Measurements from ENCODE around the gene OTOGL.
"Not testable (repeated sequence)": the region's sequence is repeated elsewhere in the genome, so short reads cannot be mapped to it uniquely, and the experiment has no call there.

OTOGL gene

DNA sequence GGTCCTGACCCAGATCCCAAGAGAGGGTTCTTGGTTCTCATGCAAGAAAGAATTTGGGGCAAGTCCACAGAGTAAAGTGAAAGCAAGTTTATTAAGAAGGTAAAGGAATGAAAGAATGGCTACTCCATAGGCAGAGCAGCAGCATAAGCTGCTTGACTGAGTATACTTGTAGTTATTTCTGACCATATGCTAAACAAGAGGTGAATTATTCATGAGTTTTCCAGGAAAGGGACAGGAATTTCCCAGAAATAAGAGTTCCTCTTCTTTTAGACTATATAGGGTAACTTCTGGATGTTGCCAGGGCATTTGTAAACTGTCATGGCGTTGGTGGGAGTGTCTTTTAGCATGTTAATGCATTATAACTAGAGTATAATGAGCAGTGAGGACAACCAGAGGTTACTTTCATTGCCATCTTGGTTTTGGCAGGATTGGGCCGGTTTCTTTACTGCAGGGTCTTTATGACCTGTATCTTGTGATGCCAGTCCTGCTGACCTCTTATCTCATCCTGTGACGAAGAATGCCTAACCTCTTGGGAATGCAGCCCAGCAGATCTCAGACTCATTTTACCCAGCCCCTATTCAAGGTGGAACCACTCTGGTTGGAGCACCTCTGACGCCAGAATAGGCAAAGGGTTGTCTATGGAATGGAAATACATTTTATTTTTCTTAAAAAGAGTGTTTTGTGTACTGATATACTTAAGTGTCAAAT is 113.8 kb downstream of the OTOGL start:
- Histone ChIP-seq H3K4me1 (ENCODE audit: control insufficient read depth in 1 of 2, insufficient read depth in 1 of 2, low read depth in 1 of 2, low read length in 1 of 2) (no peaks in the 10 kb centered on the region), H3K27me3 (no peaks in the 10 kb centered on the region), H3K36me3 (no peaks in the 10 kb centered on the region), H3K9me3 (no peaks in the 10 kb centered on the region), H3K4me3 (ENCODE audit: low read depth in 1 of 2, low read length in 1 of 2) (no peak overlapping the region), H3K27ac (no peak overlapping the region)
- TF ChIP-seq CTCF (IDR thresholded peaks at IDR 0.05), result no peak

- H3K4me1 ChIP-seq (ENCODE audit: control insufficient read depth in 1 of 2, insufficient read depth in 1 of 2, low read depth in 1 of 2, low read length in 1 of 2), result no peaks in the 10 kb centered on the region
- H3K27me3 ChIP-seq, result no peaks in the 10 kb centered on the region
- H3K9me3 ChIP-seq, result no peaks in the 10 kb centered on the region
- H3K27ac ChIP-seq, result no peak overlapping the region
- no peaks in the 10 kb centered on the region for H3K36me3 ChIP-seq
- no peak overlapping the region for H3K4me3 ChIP-seq (ENCODE audit: low read depth in 1 of 2, low read length in 1 of 2)
- no peak for TF ChIP-seq CTCF (IDR thresholded peaks at IDR 0.05)
These were observed 114.5 kb downstream of the OTOGL start for GRCh38 chr12:80213871-80214270.

- TF ChIP-seq CTCF (IDR thresholded peaks at IDR 0.05), result no peak
- H3K36me3 ChIP-seq, result no peaks in the 10 kb centered on the region
- no peak overlapping the region for H3K4me3 ChIP-seq (ENCODE audit: low read depth in 1 of 2, low read length in 1 of 2)
- no peaks in the 10 kb centered on the region for H3K9me3 ChIP-seq
- no peak overlapping the region for H3K27ac ChIP-seq
- H3K27me3 ChIP-seq, result no peaks in the 10 kb centered on the region
- H3K4me1 ChIP-seq (ENCODE audit: control insufficient read depth in 1 of 2, insufficient read depth in 1 of 2, low read depth in 1 of 2, low read length in 1 of 2), result no peaks in the 10 kb centered on the region
These were observed 117.7 kb downstream of the OTOGL start for GRCh38 chr12:80217011-80217535.

DNA sequence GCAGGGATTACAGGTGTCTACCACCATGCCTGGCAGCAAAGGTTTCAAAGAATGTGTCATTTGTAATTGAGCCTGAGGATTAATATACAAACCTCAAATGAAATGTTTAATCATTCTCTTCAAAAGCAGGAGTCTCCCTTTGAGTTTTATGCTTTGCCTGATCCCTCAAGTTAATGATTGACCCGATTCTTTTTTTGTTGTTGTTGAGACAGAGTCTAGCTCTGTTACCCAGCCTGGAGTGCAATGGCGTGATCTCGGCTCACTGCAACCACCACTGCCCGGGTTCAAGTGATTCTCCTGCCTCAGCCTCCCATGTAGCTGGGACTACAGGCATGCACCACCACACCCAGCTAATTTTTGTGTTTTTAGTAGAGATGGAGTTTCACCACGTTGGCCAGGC is 119.6 kb downstream of the OTOGL start:
- H3K36me3 ChIP-seq; H3K4me1 ChIP-seq (ENCODE audit: control insufficient read depth in 1 of 2, insufficient read depth in 1 of 2, low read depth in 1 of 2, low read length in 1 of 2); H3K27ac ChIP-seq; H3K9me3 ChIP-seq; H3K27me3 ChIP-seq; H3K4me3 ChIP-seq (ENCODE audit: low read depth in 1 of 2, low read length in 1 of 2): not testable (repeated sequence)

DNA sequence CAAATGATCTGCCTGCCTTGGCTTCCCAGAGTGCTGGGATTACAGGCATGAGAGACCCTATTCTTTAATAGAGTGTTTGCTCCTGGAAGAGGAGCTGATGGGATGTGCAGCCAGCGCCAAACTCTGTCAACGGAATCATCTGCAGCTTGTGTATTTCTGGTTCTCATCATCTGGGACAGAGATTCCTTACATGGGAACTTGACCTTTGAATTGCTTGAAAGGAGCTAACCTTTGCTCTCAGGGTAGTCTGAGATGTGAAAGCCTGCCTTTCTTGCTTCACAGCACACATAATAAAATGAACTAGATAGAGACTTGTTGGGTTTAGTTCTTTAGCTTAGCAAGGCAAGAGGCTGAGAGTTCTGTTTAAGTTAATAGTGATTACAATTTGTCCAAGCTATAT is 120.0 kb downstream of the OTOGL start:
- Histone ChIP-seq H3K36me3 (no peaks in the 10 kb centered on the region), H3K4me1 (ENCODE audit: control insufficient read depth in 1 of 2, insufficient read depth in 1 of 2, low read depth in 1 of 2, low read length in 1 of 2) (no peaks in the 10 kb centered on the region), H3K27ac (no peak overlapping the region), H3K27me3 (no peaks in the 10 kb centered on the region), H3K4me3 (ENCODE audit: low read depth in 1 of 2, low read length in 1 of 2) (no peak overlapping the region), H3K9me3 (no peaks in the 10 kb centered on the region)
- no peak for TF ChIP-seq CTCF (IDR thresholded peaks at IDR 0.05)

DNA sequence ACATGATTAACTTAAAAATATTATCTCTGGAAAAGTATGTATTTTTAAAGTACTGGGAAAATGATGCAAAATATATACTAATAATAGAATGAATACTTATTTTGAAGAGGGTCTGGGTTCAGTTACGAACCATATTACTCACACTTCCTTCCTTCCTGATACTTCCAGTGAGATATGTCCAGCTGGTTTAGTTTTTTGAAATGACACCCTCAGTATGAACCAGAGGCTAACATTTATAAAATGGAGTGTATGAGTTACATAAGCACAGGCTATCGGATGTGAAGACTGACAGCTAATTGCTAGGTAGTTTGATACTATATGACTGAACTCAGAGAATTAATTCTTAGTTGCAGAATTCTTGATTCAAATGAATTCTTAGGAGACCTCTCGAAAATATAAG is 122.9 kb downstream of the OTOGL start:
- Histone ChIP-seq H3K36me3 (no peaks in the 10 kb centered on the region), H3K4me1 (ENCODE audit: control insufficient read depth in 1 of 2, insufficient read depth in 1 of 2, low read depth in 1 of 2, low read length in 1 of 2) (no peaks in the 10 kb centered on the region), H3K9me3 (no peaks in the 10 kb centered on the region), H3K27me3 (no peaks in the 10 kb centered on the region), H3K4me3 (ENCODE audit: low read depth in 1 of 2, low read length in 1 of 2) (no peak overlapping the region), H3K27ac (no peak overlapping the region)
- no peak for TF ChIP-seq CTCF (IDR thresholded peaks at IDR 0.05)
